ENCODE data around the gene MT2A.
A peak's percentile ranks its signal among the peaks of the same experiment; 100 is the strongest.

The MT2A gene

DNA sequence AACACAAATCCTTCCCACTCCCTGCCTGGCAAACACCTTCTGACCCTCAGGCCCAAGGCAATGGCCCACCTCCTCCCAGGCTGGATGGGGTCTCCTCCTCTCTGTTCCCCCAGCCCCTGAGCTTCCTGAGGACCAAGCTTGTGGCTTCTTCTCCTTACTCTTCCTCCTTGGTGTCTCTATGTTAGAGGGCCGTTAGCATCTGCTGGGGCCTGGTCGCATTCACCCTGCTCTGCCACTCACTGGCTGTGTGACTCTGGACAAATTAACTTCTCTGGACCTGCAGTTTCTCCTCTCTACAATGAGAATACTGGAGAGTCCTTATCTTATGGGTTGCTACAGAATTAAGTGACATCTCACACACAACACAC lies 725 bp upstream of the MT2A start:
- DNase-seq (ENCODE audit: low spot score), result no peak
- TF ChIP-seq, protein P1, sequence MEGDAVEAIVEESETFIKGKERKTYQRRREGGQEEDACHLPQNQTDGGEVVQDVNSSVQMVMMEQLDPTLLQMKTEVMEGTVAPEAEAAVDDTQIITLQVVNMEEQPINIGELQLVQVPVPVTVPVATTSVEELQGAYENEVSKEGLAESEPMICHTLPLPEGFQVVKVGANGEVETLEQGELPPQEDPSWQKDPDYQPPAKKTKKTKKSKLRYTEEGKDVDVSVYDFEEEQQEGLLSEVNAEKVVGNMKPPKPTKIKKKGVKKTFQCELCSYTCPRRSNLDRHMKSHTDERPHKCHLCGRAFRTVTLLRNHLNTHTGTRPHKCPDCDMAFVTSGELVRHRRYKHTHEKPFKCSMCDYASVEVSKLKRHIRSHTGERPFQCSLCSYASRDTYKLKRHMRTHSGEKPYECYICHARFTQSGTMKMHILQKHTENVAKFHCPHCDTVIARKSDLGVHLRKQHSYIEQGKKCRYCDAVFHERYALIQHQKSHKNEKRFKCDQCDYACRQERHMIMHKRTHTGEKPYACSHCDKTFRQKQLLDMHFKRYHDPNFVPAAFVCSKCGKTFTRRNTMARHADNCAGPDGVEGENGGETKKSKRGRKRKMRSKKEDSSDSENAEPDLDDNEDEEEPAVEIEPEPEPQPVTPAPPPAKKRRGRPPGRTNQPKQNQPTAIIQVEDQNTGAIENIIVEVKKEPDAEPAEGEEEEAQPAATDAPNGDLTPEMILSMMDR (IDR thresholded peaks at IDR 0.05; ENCODE audit: extremely low read depth, missing control alignments), result no peak

DNA sequence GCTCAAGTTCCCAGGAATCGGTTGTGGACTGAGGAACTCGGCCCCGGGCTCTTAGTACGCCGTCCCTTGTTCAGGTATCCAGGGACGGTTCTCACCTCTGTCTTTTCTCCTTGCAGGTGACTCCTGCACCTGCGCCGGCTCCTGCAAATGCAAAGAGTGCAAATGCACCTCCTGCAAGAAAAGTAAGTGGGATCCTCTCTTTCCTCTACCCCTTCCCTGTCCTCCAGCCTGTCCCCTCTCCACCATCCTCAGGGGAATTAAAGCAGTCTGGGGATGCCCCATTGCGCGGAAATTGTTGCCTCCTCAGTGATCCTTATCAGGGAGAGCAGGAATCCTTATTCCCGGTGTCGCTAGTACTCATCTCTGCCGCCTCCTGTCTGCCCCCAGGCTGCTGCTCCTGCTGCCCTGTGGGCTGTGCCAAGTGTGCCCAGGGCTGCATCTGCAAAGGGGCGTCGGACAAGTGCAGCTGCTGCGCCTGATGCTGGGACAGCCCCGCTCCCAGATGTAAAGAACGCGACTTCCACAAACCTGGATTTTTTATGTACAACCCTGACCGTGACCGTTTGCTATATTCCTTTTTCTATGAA lies 585 bp downstream of the MT2A start:
- TF ChIP-seq, protein P1 (IDR thresholded peaks at IDR 0.05; ENCODE audit: extremely low read depth, missing control alignments), result no peak
- no peak for DNase-seq (ENCODE audit: low spot score)

DNA sequence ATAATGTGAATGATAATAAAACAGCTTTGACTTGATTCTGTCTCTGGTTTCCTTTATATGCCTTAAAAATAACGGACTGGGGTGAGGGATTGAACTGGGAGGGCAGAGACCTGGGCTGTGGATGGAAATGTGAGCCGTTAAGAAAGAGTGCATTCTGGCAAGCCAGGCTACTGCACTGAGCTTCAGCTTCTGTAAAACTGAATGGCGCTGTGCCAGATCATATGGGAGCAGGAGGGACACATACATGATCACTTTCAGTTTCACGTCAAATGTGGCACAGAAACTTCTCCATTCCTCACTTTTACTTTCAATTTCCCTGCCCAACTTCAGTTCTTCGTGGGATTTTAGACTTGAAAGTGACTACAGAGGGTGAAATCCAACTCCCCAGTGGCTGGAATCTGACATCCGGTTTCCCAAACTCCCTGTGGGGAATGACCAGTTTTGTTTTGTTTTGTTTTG lies 1.1 kb downstream of the MT2A start:
- TF ChIP-seq, protein P1 (IDR thresholded peaks at IDR 0.05; ENCODE audit: extremely low read depth, missing control alignments), result no peak
- DNase-seq (ENCODE audit: low spot score), result peak; percentile 84

DNA sequence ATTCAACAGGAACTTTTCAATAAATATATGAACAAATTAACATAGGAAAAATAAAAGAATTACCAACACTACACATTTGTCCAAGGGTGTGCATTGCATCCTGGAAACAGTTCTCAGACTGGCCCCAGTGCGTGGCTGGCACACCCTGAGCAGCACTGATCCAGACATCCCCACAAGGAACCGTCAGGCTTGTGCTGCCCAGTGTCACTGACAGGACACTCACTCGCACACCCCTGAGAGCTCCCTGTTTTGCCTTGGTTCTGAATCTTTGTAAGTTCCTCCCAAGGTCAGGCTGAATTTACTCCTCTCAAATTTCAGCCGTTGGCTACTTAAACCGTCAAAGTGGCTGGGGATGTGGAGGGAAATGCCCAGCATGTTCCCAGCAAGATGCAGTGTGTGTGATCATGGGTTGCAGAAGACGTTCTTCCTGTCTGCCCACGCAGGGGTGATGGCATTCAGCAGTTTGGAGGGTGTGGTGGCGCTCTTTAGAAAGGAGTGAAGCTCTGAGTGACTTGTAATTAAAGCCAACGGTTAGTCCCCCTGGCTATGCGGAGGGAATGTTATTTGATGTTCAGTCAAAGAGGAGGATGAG lies 1.7 kb downstream of the MT2A start:
- no peak for DNase-seq (ENCODE audit: low spot score)
- TF ChIP-seq, protein P1 (IDR thresholded peaks at IDR 0.05; ENCODE audit: extremely low read depth, missing control alignments), result no peak

DNA sequence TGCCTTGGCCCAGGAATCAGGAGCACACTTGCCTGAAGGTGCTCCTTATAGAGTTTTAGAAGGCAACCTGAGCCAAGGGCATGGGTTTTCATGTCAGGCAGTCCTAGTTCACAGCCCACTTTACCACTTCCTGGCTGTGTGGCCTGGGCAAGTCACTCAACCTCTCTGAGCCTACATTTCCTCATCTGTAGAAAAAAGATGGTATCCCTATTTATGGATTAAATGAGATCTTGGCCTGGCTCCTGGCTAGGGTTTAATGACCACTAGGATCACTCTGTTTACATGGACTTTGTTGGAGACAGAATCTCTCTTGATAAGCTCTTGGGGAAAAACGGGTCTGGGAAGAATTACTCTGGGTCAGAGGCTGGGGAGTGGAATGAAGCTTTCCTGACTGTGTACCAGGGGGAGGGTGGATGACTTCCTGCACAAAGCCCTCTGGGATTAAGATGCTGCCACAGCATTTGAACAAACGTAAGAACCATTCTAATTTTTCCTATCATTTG lies 2.3 kb downstream of the MT2A start:
- TF ChIP-seq, protein P1 (IDR thresholded peaks at IDR 0.05; ENCODE audit: extremely low read depth, missing control alignments), result no peak

DNA sequence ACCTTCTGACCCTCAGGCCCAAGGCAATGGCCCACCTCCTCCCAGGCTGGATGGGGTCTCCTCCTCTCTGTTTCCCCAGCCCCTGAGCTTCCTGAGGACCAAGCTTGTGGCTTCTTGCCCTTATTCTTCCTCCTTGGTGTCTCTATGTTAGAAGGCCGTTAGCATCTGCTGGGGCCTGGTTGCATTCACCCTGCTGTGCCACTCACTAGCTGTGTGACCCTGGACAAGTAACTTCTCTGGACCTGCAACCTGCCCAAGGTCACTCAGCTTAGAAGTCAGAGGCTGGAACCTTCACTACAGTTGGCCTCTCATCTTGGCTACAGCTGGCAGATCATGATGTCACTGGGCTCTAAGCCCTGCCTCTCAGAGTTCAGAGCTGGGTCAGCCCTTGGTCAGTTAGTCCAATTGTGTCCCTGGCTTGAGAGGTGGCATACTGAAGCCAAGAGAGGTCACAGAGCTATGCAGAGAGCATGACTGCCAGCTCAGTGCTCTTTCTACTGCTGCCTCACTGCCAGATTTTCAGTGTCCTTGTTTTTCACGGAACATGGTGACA lies 3.0 kb downstream of the MT2A start:
- TF ChIP-seq, protein P1 (IDR thresholded peaks at IDR 0.05; ENCODE audit: extremely low read depth, missing control alignments), result no peak
- no peak for DNase-seq (ENCODE audit: low spot score)

More for the DNA sequence above, 2.3 kb downstream of the MT2A start:
- no peak for DNase-seq (ENCODE audit: low spot score)

DNA sequence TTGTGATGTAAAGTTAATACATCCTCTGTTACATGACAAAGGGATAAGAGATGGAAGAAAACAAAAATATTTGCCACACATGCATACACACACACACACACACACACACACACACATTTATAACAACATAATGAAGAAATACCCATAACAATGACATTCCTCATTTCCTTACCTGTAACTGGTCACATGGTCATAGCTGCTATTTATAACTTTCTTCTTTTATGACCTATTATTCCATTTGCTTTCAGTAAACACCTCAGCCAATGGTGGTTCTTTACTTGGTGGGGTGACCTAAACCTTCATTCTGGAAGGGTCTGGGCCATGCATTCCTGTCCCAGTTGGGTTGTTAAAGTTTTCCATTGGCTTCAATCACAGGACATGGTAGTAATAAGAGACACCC lies 5.3 kb downstream of the MT2A start:
- no peak for DNase-seq (ENCODE audit: low spot score)
- TF ChIP-seq, protein P1 (IDR thresholded peaks at IDR 0.05; ENCODE audit: extremely low read depth, missing control alignments), result no peak

All from GM20000 (cell line).